ENCODE data around the gene GYS1.

DNA sequence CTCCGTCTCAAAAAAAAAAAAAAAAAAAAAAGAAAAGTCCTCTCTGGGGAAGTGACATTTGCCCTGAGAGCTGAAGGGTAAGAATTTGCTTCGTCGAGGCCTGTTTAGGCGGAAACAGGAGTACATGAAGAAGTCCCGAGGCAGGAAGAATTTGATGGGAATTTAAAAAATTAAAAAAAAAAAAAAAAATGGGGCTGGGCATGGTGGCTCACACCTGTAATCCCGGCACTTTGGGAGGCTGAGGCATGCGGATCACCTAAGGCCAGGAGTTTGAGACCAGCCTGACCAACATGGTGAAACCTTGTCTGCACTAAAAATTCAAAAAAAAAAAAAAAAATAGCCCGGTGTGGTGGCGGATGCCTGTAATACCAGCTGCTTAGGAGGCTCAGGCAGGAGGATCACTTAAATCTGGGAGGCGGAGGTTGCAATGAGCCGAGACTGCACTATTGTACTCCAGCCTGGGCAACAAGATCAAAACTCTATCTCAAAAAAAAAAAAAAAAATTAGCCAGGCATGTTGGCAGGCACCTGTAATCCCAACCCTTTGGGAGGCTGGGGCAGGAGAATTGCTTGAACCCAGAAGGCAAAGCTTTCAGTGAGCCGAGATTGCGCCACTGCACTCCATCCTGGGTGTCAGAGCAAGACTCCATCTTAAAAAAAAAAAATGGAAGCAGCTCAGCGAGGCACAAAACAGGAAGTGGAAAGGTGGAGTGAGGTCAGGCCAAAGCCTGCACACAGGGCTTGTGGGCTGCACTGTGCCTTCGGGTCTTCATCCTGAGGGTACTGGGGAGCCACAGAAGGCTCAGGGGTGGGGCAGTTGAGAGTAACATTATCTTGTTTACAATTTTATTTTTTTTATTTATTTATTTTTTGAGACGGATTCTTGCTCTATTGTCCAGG lies 33.5 kb downstream of the GYS1 start:
- TF ChIP-seq EP300 (IDR thresholded peaks at IDR 0.05; ENCODE audit: low read depth), result no peak
- TF ChIP-seq, protein P1, sequence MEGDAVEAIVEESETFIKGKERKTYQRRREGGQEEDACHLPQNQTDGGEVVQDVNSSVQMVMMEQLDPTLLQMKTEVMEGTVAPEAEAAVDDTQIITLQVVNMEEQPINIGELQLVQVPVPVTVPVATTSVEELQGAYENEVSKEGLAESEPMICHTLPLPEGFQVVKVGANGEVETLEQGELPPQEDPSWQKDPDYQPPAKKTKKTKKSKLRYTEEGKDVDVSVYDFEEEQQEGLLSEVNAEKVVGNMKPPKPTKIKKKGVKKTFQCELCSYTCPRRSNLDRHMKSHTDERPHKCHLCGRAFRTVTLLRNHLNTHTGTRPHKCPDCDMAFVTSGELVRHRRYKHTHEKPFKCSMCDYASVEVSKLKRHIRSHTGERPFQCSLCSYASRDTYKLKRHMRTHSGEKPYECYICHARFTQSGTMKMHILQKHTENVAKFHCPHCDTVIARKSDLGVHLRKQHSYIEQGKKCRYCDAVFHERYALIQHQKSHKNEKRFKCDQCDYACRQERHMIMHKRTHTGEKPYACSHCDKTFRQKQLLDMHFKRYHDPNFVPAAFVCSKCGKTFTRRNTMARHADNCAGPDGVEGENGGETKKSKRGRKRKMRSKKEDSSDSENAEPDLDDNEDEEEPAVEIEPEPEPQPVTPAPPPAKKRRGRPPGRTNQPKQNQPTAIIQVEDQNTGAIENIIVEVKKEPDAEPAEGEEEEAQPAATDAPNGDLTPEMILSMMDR (IDR thresholded peaks at IDR 0.05), result no peak
